CD14-positive monocyte (primary cell): ENCODE measurements around the gene RBSN. TPM values are rescaled to one million over a fixed set of nuclear protein-coding genes. Genes with fewer than 3 reads are reported as not detected.
A peak's percentile ranks its signal among the peaks of the same experiment; 100 is the strongest.

Experiments used
- DNase-seq, 3 donors: peaks; one replicate each; pipeline ENCODE4 v3.0.0-alpha.2; 2011 to 2022
- H2AFZ ChIP-seq: 2 replicates; pipeline ENCODE4 v1.6.0; 2012; ENCODE audit warnings: mild to moderate bottlenecking, low read depth, low read length, inconsistent platforms; ENCODE audit not compliant: insufficient read depth, poor library complexity, severe bottlenecking
- H3K27ac ChIP-seq, 2 donors: 1 replicate in 1 of 2; 2 replicates in 1 of 2; pipeline ENCODE4 v1.5.1; 2012 to 2013; ENCODE audit warnings: low read length in 2 of 2, control low read depth in 1 of 2, inconsistent platforms in 1 of 2, low read depth in 1 of 2, mild to moderate bottlenecking in 1 of 2
- H3K27me3 ChIP-seq, 2 donors: one replicate each; pipeline versions ENCODE4 v1.6.0 to v1.6.1; 2011 to 2013; ENCODE audit warnings: low read length in 2 of 2; ENCODE audit not compliant: control insufficient read depth in 2 of 2, insufficient read depth in 2 of 2
- H3K36me3 ChIP-seq, 2 donors: replicated peaks in 1 of 2; 1 replicate in 1 of 2; 2 replicates in 1 of 2; pipeline versions ENCODE4 v1.5.1 to v1.6.1; 2012 to 2013; ENCODE audit warnings: low read length in 2 of 2, control low read depth in 1 of 2, inconsistent platforms in 1 of 2, mild to moderate bottlenecking in 1 of 2; ENCODE audit not compliant: insufficient read depth in 2 of 2, control insufficient read depth in 1 of 2
- H3K4me1 ChIP-seq, 2 donors: 1 replicate in 1 of 2; 2 replicates in 1 of 2; pipeline versions ENCODE4 v1.5.1 to v1.6.1; 2012 to 2013; ENCODE audit warnings: low read length in 2 of 2, control low read depth in 1 of 2, inconsistent platforms in 1 of 2, mild to moderate bottlenecking in 1 of 2, moderate library complexity in 1 of 2; ENCODE audit not compliant: insufficient read depth in 2 of 2, control insufficient read depth in 1 of 2
- H3K4me2 ChIP-seq: replicated peaks from 2 replicates; pipeline ENCODE3; 2012; ENCODE audit warnings: low read length, moderate library complexity, mild to moderate bottlenecking; ENCODE audit not compliant: poor library complexity, severe bottlenecking; ENCODE audit errors: extremely low read depth
- H3K4me3 ChIP-seq, 3 experiments: fragments of 200-600 bp in 1 of 3; sonication (generic) in 1 of 3; replicated peaks in 1 of 3; 1 replicate in 2 of 3; 2 replicates in 1 of 3; pipeline ENCODE4 v1.5.1; 2011 to 2013; ENCODE audit warnings: low read length in 3 of 3, mild to moderate bottlenecking in 3 of 3, control low read depth in 2 of 3, low read depth in 2 of 3, inconsistent platforms in 1 of 3, moderate library complexity in 1 of 3
- H3K79me2 ChIP-seq: 2 replicates; pipeline ENCODE4 v1.6.0; 2012; ENCODE audit warnings: mild to moderate bottlenecking, control low read depth, inconsistent platforms, low read length, moderate library complexity; ENCODE audit not compliant: insufficient read depth
- H3K9ac ChIP-seq: 2 replicates; pipeline ENCODE4 v1.6.0; 2017; ENCODE audit warnings: low read length, mild to moderate bottlenecking; ENCODE audit not compliant: insufficient read depth, poor library complexity, severe bottlenecking
- H3K9me3 ChIP-seq, 2 donors: replicated peaks in 1 of 2; 1 replicate in 1 of 2; 2 replicates in 1 of 2; pipeline versions ENCODE4 v1.5.1 to v1.6.1; 2012 to 2013; ENCODE audit warnings: low read length in 2 of 2, control low read depth in 1 of 2; ENCODE audit not compliant: control insufficient read depth in 1 of 2, insufficient read depth in 1 of 2
- H4K20me1 ChIP-seq: 2 replicates; pipeline ENCODE4 v1.6.0; 2012; ENCODE audit warnings: mild to moderate bottlenecking, low read length, control low read depth, moderate library complexity; ENCODE audit not compliant: insufficient read depth
- H3K27ac Mint-ChIP-seq, 7 donors: one replicate each; pipeline ENCODE4 v1.8.0; 2020; ENCODE audit warnings: mild to moderate bottlenecking in 7 of 7, mixed read lengths in 7 of 7, moderate library complexity in 6 of 7, inconsistent platforms in 2 of 7
- H3K27me3 Mint-ChIP-seq, 3 donors: one replicate each; pipeline ENCODE4 v1.8.0; 2021 to 2022; ENCODE audit warnings: low read depth in 3 of 3, mild to moderate bottlenecking in 3 of 3, mixed read lengths in 3 of 3, moderate library complexity in 3 of 3, inconsistent platforms in 1 of 3
- H3K36me3 Mint-ChIP-seq, 2 donors: one replicate each; pipeline ENCODE4 v1.8.0; 2020; ENCODE audit warnings: mixed read lengths in 2 of 2, inconsistent platforms in 1 of 2, mild to moderate bottlenecking in 1 of 2
- H3K4me1 Mint-ChIP-seq: one replicate; pipeline ENCODE4 v1.8.0; 2020; ENCODE audit warnings: mild to moderate bottlenecking, mixed read lengths
- H3K4me3 Mint-ChIP-seq, 2 donors: one replicate each; pipeline ENCODE4 v1.8.0; 2020; ENCODE audit warnings: mild to moderate bottlenecking in 2 of 2, mixed read lengths in 2 of 2, moderate library complexity in 1 of 2
- H3K9me3 Mint-ChIP-seq, 7 donors: one replicate each; pipeline ENCODE4 v1.8.0; 2020 to 2022; ENCODE audit warnings: mixed read lengths in 7 of 7, mild to moderate bottlenecking in 6 of 7, moderate library complexity in 6 of 7, inconsistent platforms in 2 of 7
- CTCF ChIP-seq: fragments of 200-600 bp; IDR thresholded peaks from one replicate; pipeline ENCODE4 v1.8.0; 2022; ENCODE audit warnings: antibody characterized with exemption, mild to moderate bottlenecking
- WGBS: methylation state at CpG from one replicate; pipeline ENCODE4 v1.1.5; 2013; ENCODE audit warnings: missing lambda C conversion rate; ENCODE audit not compliant: insufficient coverage; 5-methylcytosine and 5-hydroxymethylcytosine counted together
- intact Hi-C, 2 donors: fragments of 100-400 bp; cut with micrococcal nuclease; formaldehyde crosslinking; loops; one replicate each; pipeline versions ENCODE4 v1.15.0 to v1.15.1; 2023
- polyA plus RNA-seq, 3 donors: library from polyadenylated mRNA; depleted of rRNA in 1 of 3; unstranded in 2 of 3; stranded (reverse) in 1 of 3; fragments of 300-500 nt in 2 of 3; fragments of >200 nt in 1 of 3; fragmentation: Illumina TruSeq in 2 of 3; gene quantifications; 1 replicate in 2 of 3; 2 replicates in 1 of 3; pipeline ENCODE4 v1.2.3, GENCODE V29; 2012 to 2021

The RBSN gene
- polyA plus RNA-seq, 3 donors: 6.7 to 10.1 (median 8.1) TPM

DNA sequence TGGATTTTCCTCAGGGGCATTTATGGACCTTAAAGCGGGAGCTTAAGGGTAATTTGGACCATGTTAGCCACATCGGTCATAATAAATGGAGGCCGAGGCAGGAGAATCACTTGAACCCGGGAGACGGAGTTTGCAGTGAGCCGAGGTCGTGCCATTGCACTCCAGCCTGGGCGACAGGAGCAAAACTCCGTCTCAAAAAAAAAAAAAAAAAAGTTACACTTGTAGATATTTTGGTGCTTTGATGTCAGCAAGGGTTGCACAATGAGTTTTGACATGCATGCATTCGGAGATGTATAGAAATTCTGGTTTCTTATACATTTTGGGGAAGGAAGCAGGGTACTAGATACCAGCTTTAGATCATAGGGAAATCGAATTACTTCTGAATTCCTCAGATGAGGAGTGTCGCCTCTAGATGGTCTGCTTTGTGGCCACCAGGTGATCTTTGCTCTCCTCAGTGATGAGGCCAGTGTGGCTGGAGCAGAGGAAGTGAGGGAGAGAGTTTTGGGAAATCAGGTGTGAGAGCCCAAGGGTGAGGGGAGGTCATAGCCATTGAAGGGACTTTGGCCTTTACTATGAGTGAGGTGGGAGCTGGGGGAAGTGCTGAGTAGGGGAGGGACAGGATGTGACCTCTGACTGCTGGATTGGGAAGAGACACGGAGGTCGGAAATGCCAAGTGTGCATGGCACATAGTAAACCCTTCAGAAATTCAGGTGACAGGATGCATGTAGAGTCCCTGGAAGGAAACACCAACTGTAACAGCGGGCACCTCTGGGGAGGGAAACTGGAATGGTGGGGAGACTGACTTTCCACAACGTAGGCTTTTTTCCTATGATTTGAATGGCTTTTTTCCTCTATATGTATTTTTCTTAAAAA is 8.4 kb upstream of the RBSN start:
- peaks cover 0 to 2% (median 0%) of the 10 kb centered on the region in 7 donors for H3K9me3 Mint-ChIP-seq
- 62% methylated on average over 8 of the region's 16 CpGs for WGBS
- H4K20me1 ChIP-seq: no peaks in the 10 kb centered on the region
- peaks cover 23% of the 10 kb centered on the region for H3K4me1 Mint-ChIP-seq
- no peak overlapping the region for H3K4me3 ChIP-seq
- no peaks in the 10 kb centered on the region for H3K9me3 ChIP-seq
- TF ChIP-seq CTCF: no peak
- H3K36me3 Mint-ChIP-seq: no peaks in the 10 kb centered on the region
- H3K4me1 ChIP-seq: peaks cover 20% of the 10 kb centered on the region in 2 donors
- H3K4me3 Mint-ChIP-seq: no peak overlapping the region
- H3K27ac ChIP-seq: no peak overlapping the region
- no peaks in the 10 kb centered on the region for H3K36me3 ChIP-seq
- no peak overlapping the region for H3K9ac ChIP-seq
- H3K4me2 ChIP-seq: no peak overlapping the region
- peak overlapping the region in 1 of 7 donors; percentile 58 for H3K27ac Mint-ChIP-seq
- H3K27me3 Mint-ChIP-seq: peaks cover 2 to 12% (median 2%) of the 10 kb centered on the region in 3 donors
- no peaks in the 10 kb centered on the region for H3K79me2 ChIP-seq
- no peak overlapping the region for H2AFZ ChIP-seq
- intact Hi-C loops: loop anchor here in 1 of 2 donors (10.0 kb wide), 1 partner anchor 97 kb away; the partner anchor contains the start of gene CAPN7
- no peaks in the 10 kb centered on the region for H3K27me3 ChIP-seq
- no peak for DNase-seq

DNA sequence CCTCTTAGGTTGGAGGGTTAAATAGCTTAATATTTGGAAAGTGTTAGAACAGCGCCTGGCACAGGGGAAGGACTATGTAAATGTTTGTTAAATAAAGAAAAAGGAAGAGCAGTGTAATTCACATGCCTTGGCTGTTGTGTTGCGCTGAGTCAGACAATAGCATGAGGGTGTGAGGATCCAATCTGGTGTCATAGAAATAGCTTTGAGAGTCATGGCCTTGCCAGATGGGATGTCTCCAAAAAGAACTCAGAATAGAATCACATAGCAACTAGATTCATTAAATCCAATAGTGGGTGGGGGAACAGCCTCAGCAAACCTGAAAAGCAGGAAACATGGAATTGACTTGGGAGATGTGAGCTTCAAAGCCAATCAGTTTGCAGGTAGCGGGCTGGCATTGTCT is 3.9 kb upstream of the RBSN start:
- DNase-seq: no peak
- Mint-ChIP-seq H3K36me3 (peaks cover 0 to 1% of the 10 kb centered on the region in 2 donors), H3K27ac (peak overlapping the region in 2 of 7 donors; percentile 3 to 38), H3K9me3 (peaks cover 0 to 2% (median 0%) of the 10 kb centered on the region in 7 donors), H3K27me3 (peaks cover 0 to 4% (median 2%) of the 10 kb centered on the region in 3 donors), H3K4me1 (peaks cover 42% of the 10 kb centered on the region), H3K4me3 (no peak overlapping the region)
- no peak overlapping the region for H3K4me2 ChIP-seq
- H3K4me3 ChIP-seq: no peak overlapping the region
- H3K79me2 ChIP-seq: peaks cover 11% of the 10 kb centered on the region
- no peak for TF ChIP-seq CTCF
- H3K36me3 ChIP-seq: no peaks in the 10 kb centered on the region
- peaks cover 38 to 45% of the 10 kb centered on the region in 2 donors for H3K4me1 ChIP-seq
- H3K27me3 ChIP-seq: no peaks in the 10 kb centered on the region
- H4K20me1 ChIP-seq: no peaks in the 10 kb centered on the region
- no peak overlapping the region for H3K27ac ChIP-seq
- H3K9me3 ChIP-seq: no peaks in the 10 kb centered on the region
- H2AFZ ChIP-seq: no peak overlapping the region
- intact Hi-C loops: loop anchor here in 1 of 2 donors (10.0 kb wide), 1 partner anchor 102 kb away; the partner anchor contains the start of gene CAPN7
- H3K9ac ChIP-seq: no peak overlapping the region
- WGBS: 57% methylated on average over 2 of the region's 3 CpGs
